HEK293T (cell line): ENCODE measurements around the gene FOXK2.

Experiments used
- BHLHE40 ChIP-seq: fragments of 450-650 bp; IDR thresholded peaks from 2 replicates; pipeline ENCODE4 v1.6.1; 2016; ENCODE audit warnings: mild to moderate bottlenecking, moderate library complexity, borderline replicate concordance
- FOXA1 ChIP-seq: fragments of 450-650 bp; IDR thresholded peaks from 2 replicates; pipeline ENCODE4 v1.6.1; 2016; ENCODE audit warnings: mild to moderate bottlenecking
- FOXM1 ChIP-seq: fragments of 450-650 bp; IDR thresholded peaks from 2 replicates; pipeline ENCODE4 v1.6.1; 2017; ENCODE audit warnings: mild to moderate bottlenecking, borderline replicate concordance
- SP1 ChIP-seq: fragments of 450-650 bp; IDR thresholded peaks from 2 replicates; pipeline ENCODE4 v1.6.1; 2017
- TF ChIP-seq, protein P1 (sequence below): fragments of 450-650 bp; IDR thresholded peaks from 2 replicates; pipeline ENCODE4 v1.6.1; 2016

DNA sequence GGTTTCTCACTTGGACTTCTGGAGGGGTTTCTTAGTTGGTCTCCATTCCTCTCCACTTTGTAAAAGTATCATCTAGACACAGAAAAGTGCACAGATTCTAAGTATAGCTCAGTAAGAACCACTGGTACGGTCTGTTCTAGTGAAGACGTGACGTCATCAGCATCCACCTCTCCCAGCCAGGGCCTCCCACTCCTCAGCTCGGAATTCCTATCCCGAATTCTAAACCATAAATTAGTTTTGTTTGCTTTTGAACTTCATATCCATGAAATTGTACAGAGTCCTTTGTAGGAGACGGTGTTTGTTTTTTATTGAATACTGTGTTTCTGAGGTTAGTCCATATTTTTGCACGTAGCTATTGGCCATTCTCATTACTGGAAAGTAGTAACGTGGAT is 25.5 kb downstream of the FOXK2 start:
- TF ChIP-seq SP1 (no peak), BHLHE40 (no peak), FOXA1 (no peak), FOXM1 (no peak)
- TF ChIP-seq, protein P1, sequence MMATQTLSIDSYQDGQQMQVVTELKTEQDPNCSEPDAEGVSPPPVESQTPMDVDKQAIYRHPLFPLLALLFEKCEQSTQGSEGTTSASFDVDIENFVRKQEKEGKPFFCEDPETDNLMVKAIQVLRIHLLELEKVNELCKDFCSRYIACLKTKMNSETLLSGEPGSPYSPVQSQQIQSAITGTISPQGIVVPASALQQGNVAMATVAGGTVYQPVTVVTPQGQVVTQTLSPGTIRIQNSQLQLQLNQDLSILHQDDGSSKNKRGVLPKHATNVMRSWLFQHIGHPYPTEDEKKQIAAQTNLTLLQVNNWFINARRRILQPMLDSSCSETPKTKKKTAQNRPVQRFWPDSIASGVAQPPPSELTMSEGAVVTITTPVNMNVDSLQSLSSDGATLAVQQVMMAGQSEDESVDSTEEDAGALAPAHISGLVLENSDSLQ: no peak
